HG03060 (cell line): ENCODE results near the gene RPS5.
"Not testable (repeated sequence)": the region's sequence is repeated elsewhere in the genome, so short reads cannot be mapped to it uniquely, and the experiment has no call there.

Experiments used
- ATAC-seq: cut with Tn5 transposase; IDR thresholded peaks from one replicate; pipeline ENCODE4 v1.9.1; 2021; ENCODE audit warnings: low read depth, moderate number of reproducible peaks; ENCODE audit not compliant: unreplicated experiment

Gene RPS5

GRCh38 chr19:58400916-58401839 lies 14.1 kb downstream of the RPS5 start:
- ATAC-seq: peak; percentile 92

DNA sequence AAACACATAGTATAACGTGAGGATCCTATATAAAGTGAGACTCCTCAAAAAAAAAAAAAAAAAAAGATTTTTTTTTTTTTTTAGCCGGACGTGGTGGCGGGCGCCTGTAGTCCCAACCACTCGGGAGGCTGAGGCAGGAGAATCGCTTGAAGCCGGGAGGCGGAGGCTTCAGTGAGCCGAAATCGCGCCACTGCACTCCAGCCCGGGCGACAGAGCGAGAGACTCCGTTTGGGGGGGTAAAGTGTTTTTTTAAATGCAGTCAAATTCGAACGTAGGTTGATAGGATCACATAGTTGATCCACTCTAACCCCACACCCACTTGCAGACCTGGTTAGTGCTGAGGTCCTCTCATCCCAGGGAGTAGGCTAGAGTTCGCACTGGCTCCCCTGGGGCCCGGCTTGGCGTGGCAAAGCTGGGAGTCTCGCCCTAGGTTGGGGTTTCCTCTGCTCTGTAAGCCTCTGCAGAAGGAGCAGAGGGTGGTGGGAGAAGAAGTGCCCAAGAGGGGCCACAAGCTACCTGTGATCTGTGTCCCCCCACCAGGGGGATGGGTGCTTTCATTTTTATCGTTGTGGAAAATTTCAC lies 14.9 kb downstream of the RPS5 start:
- ATAC-seq: no peak

GRCh38 chr19:58403920-58404478 lies 16.9 kb downstream of the RPS5 start:
- not testable (repeated sequence) for ATAC-seq

GRCh38 chr19:58406818-58407657 lies 20.0 kb downstream of the RPS5 start:
- no peak for ATAC-seq

DNA sequence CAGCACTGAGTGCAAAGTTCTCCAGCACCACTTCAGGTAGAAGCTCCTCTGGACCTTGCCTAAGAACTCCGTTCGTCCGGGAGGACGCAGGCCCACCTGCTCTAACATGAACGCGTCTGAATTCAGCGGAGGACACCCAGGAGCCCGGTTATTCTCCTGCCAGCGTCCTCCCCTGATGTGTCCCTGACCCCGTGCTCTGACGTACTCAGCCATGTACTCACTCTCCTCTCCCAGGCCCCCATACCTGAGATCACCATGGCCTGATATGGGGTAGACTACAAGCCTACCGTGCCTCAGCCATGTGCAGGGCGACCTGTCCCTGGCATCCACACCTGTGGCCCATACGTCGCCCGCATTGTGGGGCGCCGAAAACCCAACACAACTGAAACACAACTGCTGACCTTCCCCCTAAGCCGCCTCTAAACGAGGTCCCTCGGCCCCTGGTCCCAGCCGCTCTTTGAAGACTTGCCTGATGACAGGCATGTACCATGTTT lies 20.6 kb downstream of the RPS5 start:
- ATAC-seq: no peak

DNA sequence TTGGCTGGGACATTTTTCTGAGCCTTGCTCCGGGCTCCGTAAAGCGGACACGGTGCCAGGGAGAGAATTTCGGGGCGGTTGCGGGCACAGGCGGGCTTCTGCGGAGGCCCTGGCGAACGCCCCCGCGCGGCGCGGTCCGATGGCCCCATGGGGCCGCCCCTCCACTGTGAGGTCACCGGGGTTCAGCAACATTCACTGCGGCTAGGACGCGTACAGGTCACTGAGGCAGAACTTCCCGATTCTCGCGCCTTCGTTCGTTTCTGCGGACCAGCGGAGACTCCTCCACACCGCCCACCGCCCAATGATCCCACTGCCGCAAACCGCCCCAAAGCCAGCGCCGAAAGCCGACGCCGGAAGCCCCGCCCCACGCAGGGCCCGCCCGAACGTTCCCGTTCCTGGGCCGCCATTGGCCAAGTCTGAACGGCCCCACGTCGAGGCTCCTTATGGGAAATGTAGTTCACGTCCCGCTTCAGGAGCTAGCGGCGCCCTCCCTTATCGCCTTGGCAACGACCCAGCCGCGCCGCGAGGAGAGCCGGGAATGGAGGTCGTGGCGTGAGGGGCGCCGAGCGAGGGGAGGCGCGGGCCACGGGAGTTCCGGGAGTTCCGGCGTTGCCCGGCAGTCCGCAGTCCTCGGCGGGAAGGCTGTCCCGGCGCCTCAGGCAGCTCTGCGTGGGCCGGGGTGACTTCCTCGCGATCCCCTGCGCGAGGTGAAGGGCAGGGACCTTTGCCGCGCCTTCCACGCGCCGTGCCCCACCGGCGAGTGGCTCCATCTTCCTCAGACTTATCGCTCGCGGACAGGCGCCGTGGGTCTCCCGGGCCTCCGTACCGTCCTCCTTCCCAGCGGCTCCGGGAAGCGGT lies 21.3 kb downstream of the RPS5 start, which contains the start of gene ZNF584:
Gene ZNF584 (plus strand): TSS at position 498 of the 858 bp plus-strand sequence. CDS start 499 bp downstream, outside the sequence.
- ATAC-seq: peak; percentile 67

GRCh38 chr19:58409010-58409790 lies 22.1 kb downstream of the RPS5 start:
- ATAC-seq: no peak

- no peak for ATAC-seq
Measured at GRCh38 chr19:58416604-58417003, 29.5 kb downstream of the RPS5 start.

DNA sequence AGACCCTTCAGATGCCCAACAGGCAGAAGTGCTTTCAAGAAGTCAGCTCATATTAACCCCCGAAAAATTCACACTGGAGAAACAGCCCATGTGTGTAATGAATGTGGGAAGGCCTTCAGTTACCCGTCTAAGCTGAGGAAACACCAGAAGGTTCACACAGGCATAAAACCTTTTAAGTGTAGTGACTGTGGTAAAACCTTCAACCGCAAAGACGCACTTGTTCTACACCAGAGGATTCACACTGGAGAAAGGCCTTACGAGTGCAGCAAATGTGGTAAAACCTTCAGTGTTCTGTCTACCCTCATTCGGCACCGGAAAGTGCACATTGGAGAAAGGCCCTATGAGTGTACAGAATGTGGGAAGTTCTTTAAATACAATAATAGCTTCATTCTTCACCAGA lies 30.0 kb downstream of the RPS5 start:
- no peak for ATAC-seq

DNA sequence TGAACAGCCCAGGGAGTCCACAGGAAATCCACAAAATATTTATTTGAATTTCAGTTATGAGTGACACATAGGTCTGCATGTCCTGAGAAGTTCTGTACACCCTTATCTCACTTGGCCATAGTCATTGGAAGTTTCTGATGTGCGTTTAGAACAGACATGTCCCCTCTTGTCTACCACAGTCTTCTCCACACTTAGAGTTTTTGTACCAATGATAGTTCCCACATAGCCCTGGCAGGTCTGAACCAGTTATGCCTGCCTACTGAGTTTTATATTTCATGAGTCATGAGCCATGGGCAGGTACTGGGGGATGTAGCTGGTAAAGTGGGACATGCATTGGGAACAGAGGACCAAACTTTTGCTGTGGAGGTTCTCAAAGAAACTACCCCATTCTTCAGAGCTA lies 41.5 kb downstream of the RPS5 start:
- no peak for ATAC-seq

- ATAC-seq: no peak
Measured at GRCh38 chr19:58429745-58430144, 42.7 kb downstream of the RPS5 start.

GRCh38 chr19:58434217-58434616 lies 47.1 kb downstream of the RPS5 start:
- no peak for ATAC-seq

DNA sequence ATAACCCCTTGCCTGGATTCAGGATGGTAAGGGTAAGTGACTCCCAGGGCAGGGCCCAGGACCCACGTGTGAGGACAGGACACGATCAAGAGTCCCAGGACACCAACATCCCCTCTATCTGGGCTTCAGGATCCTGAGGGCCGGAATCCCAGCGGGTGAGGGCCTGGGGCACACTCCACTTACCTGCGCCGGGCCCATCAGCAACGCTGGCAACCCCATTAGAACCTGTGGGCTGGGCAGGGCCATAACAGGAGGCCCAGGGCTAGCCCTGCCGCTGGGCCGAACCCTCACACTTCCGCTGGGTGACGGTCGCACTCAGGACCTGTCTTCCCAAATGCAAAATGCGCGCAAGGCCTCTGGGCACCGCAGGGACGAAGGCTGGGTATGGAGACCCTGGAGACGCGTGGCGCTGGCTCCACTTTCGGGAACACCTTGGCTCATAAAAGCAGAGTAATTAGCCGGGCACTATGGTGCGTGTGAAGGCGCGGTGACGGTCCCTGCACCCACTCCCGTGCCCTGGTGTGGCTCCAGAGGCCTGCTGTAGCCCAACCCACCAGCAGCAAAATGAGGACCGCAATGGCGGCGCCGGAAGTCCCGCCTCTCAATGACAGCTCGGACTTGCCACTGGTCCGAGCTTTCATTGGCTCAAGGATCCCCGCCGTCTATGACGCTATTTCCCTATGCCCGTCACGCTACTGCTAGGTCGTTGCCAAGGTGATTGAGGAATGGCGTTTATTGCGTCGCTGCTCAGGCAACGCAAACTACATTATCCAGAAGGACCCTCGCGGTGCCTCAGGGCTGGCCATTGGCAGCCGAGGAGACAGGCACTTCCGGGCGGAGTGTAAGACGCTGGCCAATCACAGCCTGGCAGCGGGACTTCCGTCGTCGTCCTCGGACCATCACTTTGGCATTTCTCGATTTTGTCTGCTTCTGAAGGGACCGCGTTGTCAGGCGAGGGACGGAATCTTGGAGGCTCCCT lies 52.8 kb downstream of the RPS5 start, which contains the start of gene ZNF132:
Gene ZNF132 (minus strand): TSS at position 578 of the 979 bp plus-strand sequence. CDS start 332 bp downstream, at position 246.
- ATAC-seq: peak; percentile 96

- no peak for ATAC-seq
Measured at GRCh38 chr19:58440556-58440955, 53.5 kb downstream of the RPS5 start.

GRCh38 chr19:58442986-58443385 lies 55.9 kb downstream of the RPS5 start:
- ATAC-seq: not testable (repeated sequence)
